Ishikawa (cell line): ENCODE data around the gene PSME4.

ENCODE experiments used
- REST ChIP-seq: IDR thresholded peaks from 2 replicates; pipeline ENCODE4 v1.6.1; 2012; ENCODE audit warnings: low read depth, mild to moderate bottlenecking
- YY1 ChIP-seq: IDR thresholded peaks from 2 replicates; pipeline ENCODE4 v1.6.1; 2012; ENCODE audit warnings: low read depth

- TF ChIP-seq REST = no peak
- TF ChIP-seq YY1 = no peak
Measured at GRCh38 chr2:53867169-53867568, 103.6 kb downstream of the PSME4 start.
